Omental fat pad (tissue), 4 donors: ENCODE data around the gene ILKAP. TPM values are rescaled to one million over a fixed set of nuclear protein-coding genes. Genes with fewer than 3 reads are reported as not detected.

Experiments
- ATAC-seq: fragments of 150-250 bp; one replicate; pipeline ENCODE4 v1.9.1; 2016; ENCODE audit warnings: mild to moderate bottlenecking, moderate library complexity; ENCODE audit not compliant: low FRiP score
- DNase-seq: peaks from one replicate; pipeline ENCODE4 v3.0.0-alpha.2; 2019; ENCODE audit warnings: low spot score
- CTCF ChIP-seq, 3 donors: fragments of 450-650 bp; IDR thresholded peaks; one replicate each; pipeline ENCODE4 v1.5.1; 2016 to 2017; ENCODE audit warnings: antibody characterized with exemption in 3 of 3, mild to moderate bottlenecking in 3 of 3, moderate library complexity in 2 of 3
- total RNA-seq, 4 donors: library from RNA; depleted of rRNA; stranded (reverse); fragments of >200 nt; gene quantifications; one replicate each; pipeline ENCODE4 v1.1.0, GENCODE V29; 2016

Gene ILKAP
- total RNA-seq, 4 donors from 2014 or later: 20.2 to 51.8 (median 29.7) TPM

GRCh38 chr2:238163481-238164198 lies 39.9 kb downstream of the ILKAP start:
- TF ChIP-seq CTCF (IDR thresholded peaks at IDR 0.05): no peak
- ATAC-seq (no peak), DNase-seq (no peak)

DNA sequence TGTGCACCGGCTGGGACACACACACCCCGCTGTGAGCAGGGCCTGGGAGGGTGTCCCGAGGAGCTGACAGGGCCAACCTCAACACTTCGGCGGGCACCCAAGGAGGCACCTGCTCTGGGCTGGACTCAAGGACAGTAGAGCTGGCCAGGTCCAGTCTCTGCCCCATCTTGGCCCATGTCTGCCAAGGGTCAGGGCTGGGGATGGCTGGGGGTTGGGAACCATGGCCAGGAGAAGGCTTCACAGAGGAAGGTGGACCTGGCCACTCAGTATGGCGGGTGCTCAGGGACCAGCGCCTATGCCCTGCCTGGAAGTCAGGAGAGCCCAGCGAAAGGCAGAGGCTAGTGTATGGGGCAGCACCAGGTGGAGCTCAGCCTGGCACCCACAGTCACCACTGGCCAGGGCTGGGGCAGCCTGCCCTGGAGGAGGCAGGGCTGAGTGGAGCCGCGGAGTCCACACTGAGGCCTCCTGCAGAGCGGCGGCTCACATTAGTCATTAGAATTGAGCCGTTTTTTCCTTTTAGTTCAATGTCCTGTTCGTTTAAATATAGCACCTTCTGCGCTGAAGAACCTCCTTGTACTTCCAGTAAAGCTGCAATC lies 40.6 kb downstream of the ILKAP start:
- TF ChIP-seq CTCF (IDR thresholded peaks at IDR 0.05): no peak
- ATAC-seq (no peak), DNase-seq (no peak)

- DNase-seq (no peak), ATAC-seq (no peak)
- TF ChIP-seq CTCF (IDR thresholded peaks at IDR 0.05): no peak
Observed at GRCh38 chr2:238162251-238162845, 41.1 kb downstream of the ILKAP start.

DNA sequence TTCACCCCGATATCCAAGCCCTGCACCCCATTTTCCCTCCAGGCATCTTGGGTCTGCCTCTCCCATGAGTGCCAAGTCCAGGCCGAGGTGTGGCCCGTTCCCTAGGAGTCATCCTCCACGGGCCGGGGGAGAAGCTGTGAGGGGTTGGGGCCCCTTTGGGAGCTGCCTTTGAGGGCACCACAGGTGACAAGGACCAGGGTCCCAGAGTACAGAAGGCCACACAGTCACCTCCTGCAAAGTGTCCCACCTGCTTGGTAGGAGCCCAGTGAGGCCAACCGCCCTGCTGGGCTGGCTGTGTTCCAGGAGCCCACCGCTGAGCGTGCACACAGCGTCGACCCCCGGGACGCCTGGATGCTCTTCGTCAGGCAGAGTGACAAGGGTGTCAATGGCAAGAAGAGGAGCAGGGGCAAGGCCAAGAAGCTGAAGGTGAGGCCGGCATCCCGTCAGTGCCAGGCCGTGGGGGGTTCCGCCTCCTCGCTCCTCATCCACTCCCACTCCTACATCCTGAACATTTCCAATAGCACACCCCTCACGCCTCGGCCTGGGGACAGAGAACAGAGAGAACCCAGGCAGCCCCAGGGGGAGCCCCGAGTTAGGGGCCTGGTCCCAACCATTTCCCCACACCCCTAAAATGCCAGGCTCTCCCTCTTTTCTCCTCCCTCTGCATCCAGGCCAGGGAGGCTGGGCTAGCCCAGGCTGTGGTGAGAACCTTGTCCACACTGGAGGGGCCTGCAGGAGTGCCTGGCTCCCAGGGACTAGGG lies 42.0 kb downstream of the ILKAP start:
- ATAC-seq (no peak), DNase-seq (no peak)
- no peak for TF ChIP-seq CTCF (IDR thresholded peaks at IDR 0.05)

DNA sequence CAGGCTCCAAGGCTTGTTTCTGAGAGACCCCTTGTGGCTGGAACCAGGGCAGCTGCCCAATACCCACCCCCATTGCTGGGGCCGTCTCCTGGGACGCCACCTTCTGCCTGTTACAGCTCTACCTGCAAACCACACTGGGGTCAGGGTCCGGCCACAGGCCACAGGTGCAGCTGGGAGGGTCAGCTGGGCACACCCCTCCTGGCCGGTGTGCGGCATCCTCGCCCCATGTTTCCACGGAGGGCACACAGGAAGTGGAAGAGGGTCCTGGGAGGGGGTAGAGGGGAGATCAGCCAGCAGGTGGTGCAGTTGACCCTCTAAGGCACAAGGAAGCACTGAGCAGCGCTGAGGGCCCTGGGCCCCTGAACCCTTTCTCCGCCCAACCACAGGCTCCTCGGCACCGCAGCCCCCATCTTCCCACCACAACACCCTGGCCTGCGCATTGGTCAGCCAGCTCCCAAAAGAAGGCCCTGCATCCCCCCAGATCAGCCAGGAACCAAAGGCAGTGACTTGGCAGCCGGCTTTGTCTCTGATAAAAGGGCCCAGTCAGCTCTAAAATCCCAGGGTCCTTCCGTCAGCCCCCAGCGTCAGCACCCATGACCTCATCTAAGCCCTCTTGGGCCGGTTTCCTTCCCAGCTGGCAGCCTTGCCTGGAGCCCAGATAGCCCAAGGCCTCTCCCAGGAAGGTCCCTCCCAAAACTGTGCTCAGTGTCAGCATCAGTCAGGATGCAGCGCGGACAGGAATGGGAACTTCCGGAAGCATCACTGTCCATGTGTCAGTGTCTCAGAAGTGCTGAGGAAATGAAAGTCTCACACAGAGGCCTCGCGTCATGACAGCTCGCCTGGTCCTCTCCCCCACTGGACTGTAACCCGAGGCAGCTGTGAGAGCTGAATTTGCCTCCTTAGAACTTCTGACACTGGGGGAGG lies 43.0 kb downstream of the ILKAP start:
- no peak for TF ChIP-seq CTCF (IDR thresholded peaks at IDR 0.05)
- DNase-seq (no peak), ATAC-seq (no peak)

GRCh38 chr2:238159661-238160205 lies 43.8 kb downstream of the ILKAP start:
- no peak for DNase-seq
- no peak for ATAC-seq
- no peak for TF ChIP-seq CTCF (IDR thresholded peaks at IDR 0.05)
